Transverse colon (tissue), 4 donors: ENCODE data around the gene C9orf152. TPM values are rescaled to one million over a fixed set of nuclear protein-coding genes. Genes with fewer than 3 reads are reported as not detected.

ENCODE experiments used
- DNase-seq: peaks from one replicate; pipeline ENCODE4 v3.0.0-alpha.2; 2019
- H3K27ac ChIP-seq, 4 donors: fragments of 200-600 bp; sonication (generic); 2 replicates each; pipeline ENCODE4 v1.5.1; 2016 to 2018; ENCODE audit warnings: inconsistent platforms in 4 of 4
- H3K27me3 ChIP-seq: fragments of 200-600 bp; sonication (generic); 2 replicates; pipeline ENCODE4 v1.5.1; 2017; ENCODE audit warnings: inconsistent platforms
- H3K36me3 ChIP-seq, 4 donors: fragments of 200-600 bp; sonication (generic); 2 replicates each; pipeline ENCODE4 v1.5.1; 2017 to 2019; ENCODE audit warnings: inconsistent platforms in 4 of 4
- H3K4me1 ChIP-seq, 4 donors: fragments of 200-600 bp; sonication (generic); 2 replicates each; pipeline ENCODE4 v1.5.1; 2017 to 2020; ENCODE audit warnings: inconsistent platforms in 4 of 4
- H3K4me3 ChIP-seq, 4 donors: fragments of 200-600 bp; sonication (generic); 1 replicate in 1 of 4; 2 replicates in 3 of 4; pipeline versions ENCODE4 v1.5.1 to v1.6.1; 2017 to 2019; ENCODE audit warnings: inconsistent platforms in 4 of 4
- H3K9me3 ChIP-seq, 2 donors: fragments of 200-600 bp; sonication (generic); 2 replicates each; pipeline ENCODE4 v1.5.1; 2017 to 2019; ENCODE audit warnings: inconsistent platforms in 2 of 2
- EP300 ChIP-seq: sonication (generic); formaldehyde crosslinking; IDR thresholded peaks from one replicate; pipeline ENCODE4 v1.6.1; 2017; ENCODE audit warnings: antibody characterized with exemption, low read depth
- POLR2A ChIP-seq: fragments of 450-650 bp; IDR thresholded peaks from one replicate; pipeline ENCODE4 v1.6.1; 2016; ENCODE audit warnings: antibody characterized with exemption, mild to moderate bottlenecking, moderate library complexity
- POLR2AphosphoS5 ChIP-seq, 3 donors: sonication (generic); formaldehyde crosslinking; IDR thresholded peaks; one replicate each; pipeline ENCODE4 v1.6.1; 2016; ENCODE audit warnings: antibody characterized with exemption in 3 of 3
- WGBS, 2 donors: methylation state at CpG; one replicate each; pipeline ENCODE4 v1.1.5; 2018; ENCODE audit warnings: low coverage in 1 of 2; 5-methylcytosine and 5-hydroxymethylcytosine counted together
- in situ Hi-C, 4 donors: fragments of 200-750 bp; cut with MboI; loops; one replicate each; pipeline versions ENCODE4 v1.15.0 to v1.15.1; 2017; ENCODE audit warnings: low sequenced_read_pairs in 3 of 4, low pct_ligation_motif_present in 1 of 4, low pct_unique_long_range_greater_than_20kb in 1 of 4
- intact Hi-C: fragments of 100-400 bp; cut with DNase I; formaldehyde crosslinking; loops from one replicate; pipeline ENCODE4 v1.15.1; 2023; ENCODE audit warnings: low total_unique reads
- total RNA-seq, 4 donors: library from RNA; depleted of rRNA; stranded (reverse); fragments of >200 nt; gene quantifications; one replicate each; pipeline ENCODE4 v1.1.0, GENCODE V29; 2016
- TF ChIP-seq, protein P1 (sequence below), 5 experiments: fragments of 200-600 bp in 3 of 5; fragments of 450-650 bp in 2 of 5; sonication (generic) in 3 of 5; IDR thresholded peaks; 1 replicate in 2 of 5; 2 replicates in 3 of 5; pipeline ENCODE4 v1.5.1; 2016 to 2017; ENCODE audit warnings: antibody characterized with exemption in 5 of 5, inconsistent platforms in 3 of 5, mild to moderate bottlenecking in 2 of 5, moderate library complexity in 1 of 5

C9orf152 gene
- total RNA-seq, 4 donors from 2014 or later = 9.7 to 31.4 (median 16.7) TPM

DNA sequence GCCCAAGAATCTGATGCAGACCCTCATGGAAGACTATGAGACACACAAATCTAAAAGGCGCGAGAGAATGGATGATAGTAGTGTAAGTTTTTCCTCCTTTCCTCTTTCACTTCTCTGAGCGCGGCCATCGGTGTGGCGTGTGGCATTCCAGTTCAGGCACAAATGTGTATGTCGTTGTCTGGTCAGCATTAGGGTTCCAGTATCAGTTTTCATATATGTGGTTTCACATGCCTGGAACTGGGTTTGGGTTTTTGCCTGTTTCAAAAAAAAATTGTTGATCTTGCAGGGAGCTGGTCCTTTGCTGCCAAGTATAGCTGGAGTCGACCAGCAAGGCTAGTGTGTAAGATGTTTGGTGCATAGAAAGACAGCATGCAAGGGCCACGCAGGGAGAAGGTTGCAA is 51.5 kb downstream of the C9orf152 start:
- WGBS, 2 donors = 76 to 97% methylated on average over 5 to 9 of the region's 9 CpGs
- H3K36me3 ChIP-seq = no peaks in the 10 kb centered on the region
- H3K4me3 ChIP-seq = no peak overlapping the region
- H3K9me3 ChIP-seq = no peaks in the 10 kb centered on the region
- H3K4me1 ChIP-seq = peaks cover 16 to 49% (median 29%) of the 10 kb centered on the region in 4 donors
- in situ Hi-C loops (loop anchor here in 3 of 4 donors (10.0 to 25.0 kb wide), 2 partner anchors 94 to 102 kb away; no protein-coding TSS in a partner anchor), intact Hi-C loops (no loop called here)
- no peak for DNase-seq
- TF ChIP-seq, protein P1, sequence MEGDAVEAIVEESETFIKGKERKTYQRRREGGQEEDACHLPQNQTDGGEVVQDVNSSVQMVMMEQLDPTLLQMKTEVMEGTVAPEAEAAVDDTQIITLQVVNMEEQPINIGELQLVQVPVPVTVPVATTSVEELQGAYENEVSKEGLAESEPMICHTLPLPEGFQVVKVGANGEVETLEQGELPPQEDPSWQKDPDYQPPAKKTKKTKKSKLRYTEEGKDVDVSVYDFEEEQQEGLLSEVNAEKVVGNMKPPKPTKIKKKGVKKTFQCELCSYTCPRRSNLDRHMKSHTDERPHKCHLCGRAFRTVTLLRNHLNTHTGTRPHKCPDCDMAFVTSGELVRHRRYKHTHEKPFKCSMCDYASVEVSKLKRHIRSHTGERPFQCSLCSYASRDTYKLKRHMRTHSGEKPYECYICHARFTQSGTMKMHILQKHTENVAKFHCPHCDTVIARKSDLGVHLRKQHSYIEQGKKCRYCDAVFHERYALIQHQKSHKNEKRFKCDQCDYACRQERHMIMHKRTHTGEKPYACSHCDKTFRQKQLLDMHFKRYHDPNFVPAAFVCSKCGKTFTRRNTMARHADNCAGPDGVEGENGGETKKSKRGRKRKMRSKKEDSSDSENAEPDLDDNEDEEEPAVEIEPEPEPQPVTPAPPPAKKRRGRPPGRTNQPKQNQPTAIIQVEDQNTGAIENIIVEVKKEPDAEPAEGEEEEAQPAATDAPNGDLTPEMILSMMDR (IDR thresholded peaks at IDR 0.05) = no peak
- TF ChIP-seq EP300 = no peak
- H3K27me3 ChIP-seq = no peaks in the 10 kb centered on the region
- H3K27ac ChIP-seq = peak overlapping the region; percentile 6 to 42 (median 32)

DNA sequence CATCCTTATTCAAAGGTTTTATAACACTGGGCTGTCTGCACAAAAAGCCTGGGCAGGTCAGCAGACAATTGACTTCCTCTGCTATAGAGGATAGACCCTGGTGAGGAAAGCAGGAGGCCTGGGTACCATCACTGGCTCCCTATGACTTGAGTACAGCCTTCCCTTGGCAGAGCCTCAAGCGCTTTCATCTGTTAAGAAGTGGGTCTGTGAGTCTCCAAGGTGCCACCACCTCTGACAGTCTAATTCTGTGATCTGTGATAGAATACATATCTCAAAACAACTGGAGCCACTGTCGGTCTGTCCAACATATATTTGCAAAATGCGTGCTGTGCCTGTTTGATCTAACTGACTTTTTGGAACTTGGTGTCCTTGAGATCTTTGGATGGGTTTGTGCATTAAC is 52.2 kb downstream of the C9orf152 start:
- in situ Hi-C loops = loop anchor here in 3 of 4 donors (10.0 to 25.0 kb wide), 2 partner anchors 93 to 101 kb away; no protein-coding TSS in a partner anchor

DNA sequence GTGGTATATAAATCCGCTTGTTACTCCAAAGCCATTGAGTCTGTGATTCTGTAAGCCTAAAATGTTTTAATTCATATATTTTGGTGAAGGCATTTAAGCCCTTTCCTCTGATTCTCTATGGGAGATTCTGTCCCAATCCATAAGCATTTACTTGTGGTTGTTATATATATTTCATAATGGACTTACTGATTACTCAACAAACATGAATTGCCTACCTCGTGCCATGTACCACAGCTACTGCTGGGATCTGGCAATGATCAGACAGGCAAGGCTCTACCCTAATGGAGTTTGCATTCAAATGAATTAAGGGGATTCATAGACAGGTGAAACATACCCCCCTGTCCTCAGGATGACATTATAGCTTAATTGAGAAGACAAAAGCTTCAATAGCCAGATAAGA is 54.5 kb downstream of the C9orf152 start:
- in situ Hi-C loops (loop anchor here (5.0 to 25.0 kb wide), 3 partner anchors 91 to 251 kb away; no protein-coding TSS in a partner anchor), intact Hi-C loops (loop anchor here (5.0 kb wide), 1 partner anchor 251 kb away; no protein-coding TSS in a partner anchor)
- H3K27ac ChIP-seq = peak overlapping the region in 1 of 4 donors; percentile 22
- 72 to 73% methylated on average over 2 of the region's 2 CpGs for WGBS, 2 donors
- H3K4me1 ChIP-seq = peaks cover 17 to 65% (median 34%) of the 10 kb centered on the region in 4 donors
- H3K4me3 ChIP-seq = no peak overlapping the region
- TF ChIP-seq POLR2A (no peak), POLR2AphosphoS5 (IDR thresholded peaks at IDR 0.05) (no peak), EP300 (no peak)
- TF ChIP-seq, protein P1 (IDR thresholded peaks at IDR 0.05) = no peak
- no peaks in the 10 kb centered on the region for H3K36me3 ChIP-seq
- no peak for DNase-seq
- no peaks in the 10 kb centered on the region for H3K27me3 ChIP-seq
- H3K9me3 ChIP-seq = no peaks in the 10 kb centered on the region

More for the DNA sequence above, 52.2 kb downstream of the C9orf152 start:
- Histone ChIP-seq H3K4me3 (no peak overlapping the region), H3K9me3 (no peaks in the 10 kb centered on the region), H3K36me3 (no peaks in the 10 kb centered on the region), H3K4me1 (peaks cover 17 to 55% (median 30%) of the 10 kb centered on the region in 4 donors), H3K27me3 (no peaks in the 10 kb centered on the region), H3K27ac (peak overlapping the region in 1 of 4 donors; percentile 30)
- DNase-seq = no peak
- TF ChIP-seq POLR2AphosphoS5 (IDR thresholded peaks at IDR 0.05) = no peak
- TF ChIP-seq EP300 = no peak
- TF ChIP-seq, protein P1 (IDR thresholded peaks at IDR 0.05) = no peak
- TF ChIP-seq POLR2A = no peak
- 74% methylated on average over 2 to 3 of the region's 3 CpGs for WGBS, 2 donors
- intact Hi-C loops = no loop called here

DNA sequence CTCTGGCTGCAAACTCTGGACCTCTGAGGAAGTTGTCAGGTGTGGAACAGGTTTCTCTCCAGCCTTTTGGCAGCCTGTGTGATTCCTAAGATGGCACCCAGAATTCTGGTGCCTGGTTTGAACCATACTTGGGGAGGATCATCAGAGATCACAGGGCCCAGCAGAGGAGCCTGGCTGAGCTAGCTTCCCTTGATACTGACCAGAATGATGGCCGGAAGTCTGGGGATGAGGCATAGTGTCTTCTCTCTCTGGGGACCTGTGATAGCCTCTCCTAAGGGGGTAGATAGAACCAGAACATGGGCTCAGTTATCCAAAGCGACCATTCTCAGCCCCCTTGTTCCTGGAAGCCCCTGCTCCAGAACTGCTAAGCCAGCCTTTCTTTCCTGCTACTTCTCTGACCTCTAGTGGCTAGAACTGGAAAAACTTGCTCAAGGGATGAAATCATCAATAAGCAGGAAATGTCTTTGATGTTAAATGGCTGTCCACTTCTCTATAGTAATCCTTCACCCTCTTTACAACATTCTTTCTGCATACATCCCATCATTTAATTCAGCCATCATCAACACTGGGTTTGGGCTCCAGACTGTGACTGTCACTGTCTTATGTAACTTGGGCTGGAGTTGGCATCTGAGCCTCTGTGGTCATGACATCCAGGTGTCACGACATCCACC is 55.1 kb downstream of the C9orf152 start:
- Histone ChIP-seq H3K4me3 (no peak overlapping the region), H3K9me3 (no peaks in the 10 kb centered on the region), H3K36me3 (no peaks in the 10 kb centered on the region), H3K27me3 (no peaks in the 10 kb centered on the region), H3K4me1 (peaks cover 17 to 59% (median 30%) of the 10 kb centered on the region in 4 donors), H3K27ac (peak overlapping the region in 2 of 4 donors; percentile 2 to 22)
- intact Hi-C loops (loop anchor here (5.0 kb wide), 1 partner anchor 251 kb away; no protein-coding TSS in a partner anchor), in situ Hi-C loops (loop anchor here (5.0 to 25.0 kb wide), 3 partner anchors 91 to 251 kb away; no protein-coding TSS in a partner anchor)
- 56 to 80% methylated on average over 1 to 3 of the region's 3 CpGs for WGBS, 2 donors
- no peak for DNase-seq
- TF ChIP-seq, protein P1 (IDR thresholded peaks at IDR 0.05) = peak; percentile 66 to 81 (median 69)
- TF ChIP-seq EP300 = no peak

Other genes starting within 250 kb of the C9orf152 start
- 100 to 1,000 TPM in 3 of 4 donors, 10 to 100 TPM in 1; 52.4 to 275 (median 182) TPM for gene TXN, start 48.3 kb upstream of the C9orf152 start, total RNA-seq
- gene TXNDC8, start 129.7 kb upstream of the C9orf152 start, total RNA-seq = not detected